Fibroblast of pulmonary artery (primary cell): ENCODE data around the gene FNDC1.

Experiments
- DNase-seq: peaks from one replicate; pipeline ENCODE4 v3.0.0-alpha.2; 2010; ENCODE audit warnings: low read depth
- H3K4me3 ChIP-seq: replicated peaks from 2 replicates; pipeline ENCODE4 v1.5.1; 2011; ENCODE audit warnings: low read depth, mild to moderate bottlenecking, control low read depth, low read length, moderate library complexity
- TF ChIP-seq, protein P1 (sequence below): IDR thresholded peaks from 2 replicates; pipeline ENCODE4 v1.5.1; 2011; ENCODE audit warnings: mild to moderate bottlenecking, control low read depth, low read length, inconsistent platforms; ENCODE audit errors: missing control alignments

Gene FNDC1

GRCh38 chr6:159180001-159180400, 10.8 kb downstream of the FNDC1 start:
- TF ChIP-seq, protein P1, sequence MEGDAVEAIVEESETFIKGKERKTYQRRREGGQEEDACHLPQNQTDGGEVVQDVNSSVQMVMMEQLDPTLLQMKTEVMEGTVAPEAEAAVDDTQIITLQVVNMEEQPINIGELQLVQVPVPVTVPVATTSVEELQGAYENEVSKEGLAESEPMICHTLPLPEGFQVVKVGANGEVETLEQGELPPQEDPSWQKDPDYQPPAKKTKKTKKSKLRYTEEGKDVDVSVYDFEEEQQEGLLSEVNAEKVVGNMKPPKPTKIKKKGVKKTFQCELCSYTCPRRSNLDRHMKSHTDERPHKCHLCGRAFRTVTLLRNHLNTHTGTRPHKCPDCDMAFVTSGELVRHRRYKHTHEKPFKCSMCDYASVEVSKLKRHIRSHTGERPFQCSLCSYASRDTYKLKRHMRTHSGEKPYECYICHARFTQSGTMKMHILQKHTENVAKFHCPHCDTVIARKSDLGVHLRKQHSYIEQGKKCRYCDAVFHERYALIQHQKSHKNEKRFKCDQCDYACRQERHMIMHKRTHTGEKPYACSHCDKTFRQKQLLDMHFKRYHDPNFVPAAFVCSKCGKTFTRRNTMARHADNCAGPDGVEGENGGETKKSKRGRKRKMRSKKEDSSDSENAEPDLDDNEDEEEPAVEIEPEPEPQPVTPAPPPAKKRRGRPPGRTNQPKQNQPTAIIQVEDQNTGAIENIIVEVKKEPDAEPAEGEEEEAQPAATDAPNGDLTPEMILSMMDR: no peak
- peak; percentile 63 for DNase-seq
- no peak overlapping the region for H3K4me3 ChIP-seq

DNA sequence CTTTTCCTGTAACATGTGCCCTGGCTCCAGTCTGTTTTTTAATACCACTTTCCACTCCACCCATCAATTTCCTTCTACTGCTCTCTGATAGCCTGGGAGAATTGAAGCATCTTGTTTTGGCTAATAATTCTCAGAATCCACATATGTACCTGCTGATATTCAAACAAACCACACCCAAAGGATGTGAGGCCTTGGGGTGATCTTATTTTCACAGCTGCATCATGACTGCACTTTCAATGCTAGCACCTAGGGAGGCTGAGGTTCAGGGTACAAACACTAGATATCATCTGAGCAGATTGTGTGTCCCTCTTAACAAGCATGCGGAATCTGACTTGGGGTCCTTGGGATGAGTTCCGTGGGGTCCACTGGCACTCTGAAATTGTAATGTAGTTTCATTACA, 12.7 kb downstream of the FNDC1 start:
- no peak overlapping the region for H3K4me3 ChIP-seq
- DNase-seq: no peak
- TF ChIP-seq, protein P1: no peak

- TF ChIP-seq, protein P1: no peak
- H3K4me3 ChIP-seq: no peak overlapping the region
- DNase-seq: peak; percentile 47
These were observed 15.4 kb downstream of the FNDC1 start for GRCh38 chr6:159184559-159184958.

GRCh38 chr6:159190460-159190859, 21.3 kb downstream of the FNDC1 start:
- TF ChIP-seq, protein P1: no peak
- DNase-seq: no peak
- H3K4me3 ChIP-seq: no peak overlapping the region

DNA sequence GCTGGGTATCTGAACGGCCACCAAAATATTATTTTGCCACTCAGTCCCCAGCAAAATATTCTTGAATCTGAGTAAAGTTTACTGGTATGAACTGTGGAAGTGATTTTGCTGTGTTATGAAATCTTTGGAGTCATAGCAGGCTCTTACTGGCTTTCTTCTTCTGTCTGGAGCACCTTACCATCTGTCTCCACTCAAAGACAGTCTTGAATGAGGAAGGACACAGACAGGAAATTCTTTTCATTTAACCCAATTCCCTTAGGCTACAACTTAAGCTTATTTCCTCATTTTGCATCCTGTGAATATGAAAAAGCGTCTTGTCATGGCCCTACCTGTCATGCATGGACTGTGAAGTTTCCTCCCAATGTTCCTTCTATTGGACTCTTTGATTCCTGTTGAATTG, 24.7 kb downstream of the FNDC1 start:
- peak; percentile 41 for DNase-seq
- no peak overlapping the region for H3K4me3 ChIP-seq
- TF ChIP-seq, protein P1: no peak

DNA sequence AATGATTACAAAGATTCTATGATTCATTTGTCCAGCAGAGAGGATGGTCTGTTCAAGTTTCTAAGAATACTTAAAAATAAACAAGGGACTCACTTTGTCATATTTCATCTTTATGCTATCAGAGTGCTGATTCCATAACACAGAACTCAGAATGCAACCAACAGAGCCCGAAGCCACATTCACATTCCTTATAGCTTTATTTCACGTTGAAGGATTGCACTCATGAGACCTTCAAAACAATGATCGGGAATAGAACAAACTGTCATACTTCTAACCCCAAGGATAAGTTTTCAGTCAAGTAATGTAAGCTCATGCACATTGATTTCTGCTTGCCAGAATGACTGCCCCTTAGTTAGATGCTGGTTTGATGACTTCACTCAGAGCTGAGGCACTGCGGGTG, 25.2 kb downstream of the FNDC1 start:
- TF ChIP-seq, protein P1: no peak
- no peak for DNase-seq
- no peak overlapping the region for H3K4me3 ChIP-seq

DNA sequence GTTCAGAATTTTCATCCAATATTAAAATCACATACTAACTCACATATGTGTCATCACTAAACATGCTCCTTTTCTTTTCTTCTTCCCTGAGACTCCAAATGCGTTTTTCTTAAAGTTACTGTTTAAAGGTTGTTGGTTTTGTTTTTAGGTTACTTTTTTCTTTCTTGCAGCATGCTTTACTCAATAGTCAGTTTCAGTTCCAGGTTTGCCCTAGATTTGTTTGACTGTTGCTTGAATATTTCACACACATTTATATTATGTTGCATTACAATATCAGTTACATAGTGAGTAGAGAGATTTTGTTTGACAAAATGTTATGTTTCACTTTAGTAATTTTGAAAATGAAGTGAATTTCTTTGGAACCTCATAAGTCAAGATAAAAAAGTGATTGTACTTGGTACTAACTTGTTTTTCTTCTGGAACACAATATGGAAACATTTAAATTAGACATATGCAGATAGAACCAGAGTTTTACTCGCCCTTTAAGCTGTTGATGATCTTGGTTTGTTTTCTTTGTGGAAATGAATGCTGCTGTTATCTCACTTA, 27.3 kb downstream of the FNDC1 start:
- TF ChIP-seq, protein P1: no peak
- no peak for DNase-seq
- no peak overlapping the region for H3K4me3 ChIP-seq
